ENCODE measurements around the gene OGG1. TPM values are rescaled to one million over a fixed set of nuclear protein-coding genes. Genes with fewer than 3 reads are reported as not detected.

Gene OGG1
- total and polyA plus RNA-seq, 9 of the 15 experiments (the other 6 are each of a cell fraction or from before 2014, with no cell fraction given), result 6.6 to 33.0 (median 24.4) TPM

GRCh38 chr3:9792405-9793160, 42.8 kb downstream of the OGG1 start, which contains the start of the genes ARPC4 and TADA3 (continued):
- TF ChIP-seq CBX8 (IDR thresholded peaks at IDR 0.05; ENCODE audit: borderline replicate concordance, extremely low read depth, low read depth, low read length, poor library complexity, severe bottlenecking) (no peak), ETV1 (tag; conservative IDR thresholded peaks at IDR 0.05; ENCODE audit: low read depth) (peak; percentile 97), BCL6 (CRISPR knock-in tag; IDR thresholded peaks at IDR 0.05) (no peak), SNAPC5 (CRISPR knock-in tag; IDR thresholded peaks at IDR 0.05) (no peak), CBFA2T2 (conservative IDR thresholded peaks at IDR 0.05) (no peak), HDAC1 (IDR thresholded peaks at IDR 0.05) (peak in 1 of 2 experiments; percentile 43; a peak in 1 of 4 replicates), ADNP (tag; IDR thresholded peaks at IDR 0.05) (no peak), MGA (IDR thresholded peaks at IDR 0.05) (no peak), ZNF124 (CRISPR knock-in tag; IDR thresholded peaks at IDR 0.05) (no peak), PRMT5 (CRISPR knock-in tag; IDR thresholded peaks at IDR 0.05) (no peak), ZNF174 (CRISPR knock-in tag; IDR thresholded peaks at IDR 0.05) (no peak), SIN3B (IDR thresholded peaks at IDR 0.05; ENCODE audit: low read depth) (peak; percentile 40), FOXO4 (CRISPR knock-in tag; IDR thresholded peaks at IDR 0.05) (no peak)
